GM18507 (cell line): ENCODE results near the gene ZNG1F.
"Not testable (repeated sequence)": the region's sequence is repeated elsewhere in the genome, so short reads cannot be mapped to it uniquely, and the experiment has no call there.

Experiments
- DNase-seq: peaks from one replicate; pipeline ENCODE4 v3.0.0; 2011; ENCODE audit warnings: low read depth; ENCODE audit not compliant: insufficient read length; ENCODE audit errors: extremely low spot score
- FAIRE-seq: peaks from 2 replicates; lab custom pipeline; 2011; peaks lifted over from hg19 to GRCh38; lab: Jason Lieb, UNC

The ZNG1F gene

GRCh38 chr9:41090386-41090785 is 98.7 kb downstream of the ZNG1F start:
- DNase-seq, FAIRE-seq: not testable (repeated sequence)

- not testable (repeated sequence) for DNase-seq, FAIRE-seq
Measured at GRCh38 chr9:41088450-41089059, 100.6 kb downstream of the ZNG1F start.

GRCh38 chr9:41087929-41088328 is 101.2 kb downstream of the ZNG1F start:
- not testable (repeated sequence) for FAIRE-seq, DNase-seq

GRCh38 chr9:41087157-41087780 is 101.8 kb downstream of the ZNG1F start:
- FAIRE-seq, DNase-seq: not testable (repeated sequence)

- not testable (repeated sequence) for DNase-seq, FAIRE-seq
Measured at GRCh38 chr9:41086685-41087084, 102.4 kb downstream of the ZNG1F start.

- not testable (repeated sequence) for DNase-seq, FAIRE-seq
Measured at GRCh38 chr9:41086215-41086614, 102.9 kb downstream of the ZNG1F start.

GRCh38 chr9:41082358-41082757 is 106.8 kb downstream of the ZNG1F start:
- DNase-seq, FAIRE-seq: not testable (repeated sequence)
